Peyer's patch (tissue), 4 donors: ENCODE data around the gene IDH3B.

Experiments
- CTCF ChIP-seq, 6 experiments: fragments of 450-650 bp in 4 of 6; fragments of 200-600 bp in 2 of 6; sonication (generic) in 1 of 6; IDR thresholded peaks; one replicate each; pipeline ENCODE4 v1.5.1; 2017 to 2019; ENCODE audit warnings: antibody characterized with exemption in 6 of 6, mild to moderate bottlenecking in 3 of 6, moderate library complexity in 1 of 6
- POLR2A ChIP-seq, 2 donors: fragments of 450-650 bp; IDR thresholded peaks; one replicate each; pipeline ENCODE4 v1.5.1; 2017; ENCODE audit warnings: antibody characterized with exemption in 2 of 2, mild to moderate bottlenecking in 2 of 2, moderate library complexity in 2 of 2

DNA sequence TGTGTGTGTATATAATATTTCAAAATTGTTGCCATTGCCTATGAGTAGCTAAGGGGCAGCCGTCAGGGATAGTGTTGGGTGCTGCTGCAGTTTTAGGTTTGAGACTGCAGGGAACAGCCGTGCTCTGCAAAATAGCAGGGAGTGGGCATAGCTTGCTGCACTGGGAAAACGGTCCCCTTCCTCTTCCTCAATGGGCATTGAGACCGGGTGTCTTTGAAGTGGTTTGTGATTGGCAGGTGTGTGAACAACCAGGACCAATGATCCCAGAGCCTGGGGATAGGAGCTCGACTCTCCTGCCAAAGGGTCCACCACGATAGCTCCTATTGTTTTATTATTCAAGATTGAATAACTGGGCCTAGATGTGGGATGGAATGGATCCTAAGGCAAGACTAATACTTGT lies 23.5 kb upstream of the IDH3B start:
- TF ChIP-seq CTCF (IDR thresholded peaks at IDR 0.05) (no peak), POLR2A (IDR thresholded peaks at IDR 0.05) (no peak)
